HepG2 (cell line): ENCODE data around the gene ARAP1. TPM values are rescaled to one million over a fixed set of nuclear protein-coding genes. Genes with fewer than 3 reads are reported as not detected.

Experiments
- ATF5 ChIP-seq: sonication (generic); formaldehyde crosslinking; IDR thresholded peaks from 2 replicates; pipeline ENCODE4 v1.4.0; 2020; ENCODE audit warnings: mild to moderate bottlenecking, low read depth, missing genetic modification reagents
- HMG20B ChIP-seq: conservative IDR thresholded peaks from 2 replicates; pipeline ENCODE4 v1.6.1; 2016; ENCODE audit warnings: missing genetic modification reagents, missing compliant biosample characterization
- HNRNPLL ChIP-seq: fragments of 200-400 bp; formaldehyde crosslinking; IDR thresholded peaks from 2 replicates; pipeline ENCODE4 v1.6.1; 2017; ENCODE audit warnings: mild to moderate bottlenecking, low read depth, low read length; ENCODE audit not compliant: poor library complexity, severe bottlenecking
- IRX3 ChIP-seq: sonication (generic); formaldehyde crosslinking; IDR thresholded peaks from 2 replicates; pipeline ENCODE4 v1.8.1; 2023; ENCODE audit warnings: mild to moderate bottlenecking, low read depth, missing genetic modification reagents, borderline replicate concordance
- MIER2 ChIP-seq: IDR thresholded peaks from 2 replicates; pipeline ENCODE4 v1.6.1; 2016; ENCODE audit warnings: missing biosample characterization, missing genetic modification reagents
- PLRG1 ChIP-seq: fragments of 450-650 bp; conservative IDR thresholded peaks from 2 replicates; pipeline ENCODE4 v1.6.1; 2016
- SAP130 ChIP-seq: IDR thresholded peaks from 2 replicates; pipeline ENCODE4 v1.6.1; 2016; ENCODE audit warnings: low read depth
- TERF1 ChIP-seq: sonication (generic); formaldehyde crosslinking; IDR thresholded peaks from 2 replicates; pipeline ENCODE4 v1.8.0; 2022; ENCODE audit warnings: mild to moderate bottlenecking, missing genetic modification reagents, moderate library complexity
- THRA ChIP-seq: sonication (generic); formaldehyde crosslinking; IDR thresholded peaks from 2 replicates; pipeline ENCODE4 v1.4.0; 2020; ENCODE audit warnings: missing genetic modification reagents, borderline replicate concordance
- TSC22D2 ChIP-seq: sonication (generic); formaldehyde crosslinking; IDR thresholded peaks from 2 replicates; pipeline ENCODE4 v1.5.1; 2020; ENCODE audit warnings: missing genetic modification reagents, mild to moderate bottlenecking, borderline replicate concordance
- YEATS4 ChIP-seq: sonication (generic); formaldehyde crosslinking; IDR thresholded peaks from 2 replicates; pipeline ENCODE4 v1.4.0; 2020; ENCODE audit warnings: missing genetic modification reagents, borderline replicate concordance
- ZBTB4 ChIP-seq: sonication (generic); formaldehyde crosslinking; IDR thresholded peaks from 2 replicates; pipeline ENCODE4 v1.4.0; 2020; ENCODE audit warnings: missing genetic modification reagents, mild to moderate bottlenecking, borderline replicate concordance
- ZMAT3 ChIP-seq: sonication (generic); formaldehyde crosslinking; conservative IDR thresholded peaks from 2 replicates; pipeline ENCODE4 v1.7.0; 2021; ENCODE audit warnings: missing genetic modification reagents
- ZNF276 ChIP-seq: sonication (generic); formaldehyde crosslinking; IDR thresholded peaks from 2 replicates; pipeline ENCODE4 v1.4.0; 2020; ENCODE audit warnings: mild to moderate bottlenecking, low read depth, missing genetic modification reagents
- ZNF362 ChIP-seq: sonication (generic); formaldehyde crosslinking; IDR thresholded peaks from 2 replicates; pipeline ENCODE4 v1.4.0; 2020; ENCODE audit warnings: missing genetic modification reagents, mild to moderate bottlenecking, borderline replicate concordance
- ZNF543 ChIP-seq: sonication (generic); formaldehyde crosslinking; IDR thresholded peaks from 2 replicates; pipeline ENCODE4 v1.4.0; 2020; ENCODE audit warnings: mild to moderate bottlenecking, missing genetic modification reagents
- ZNF598 ChIP-seq: sonication (generic); formaldehyde crosslinking; IDR thresholded peaks from 2 replicates; pipeline ENCODE4 v1.5.1; 2020; ENCODE audit warnings: mild to moderate bottlenecking, missing genetic modification reagents, borderline replicate concordance
- ZNF607 ChIP-seq: sonication (generic); formaldehyde crosslinking; IDR thresholded peaks from 2 replicates; pipeline ENCODE4 v1.5.1; 2020; ENCODE audit warnings: missing genetic modification reagents, mild to moderate bottlenecking, borderline replicate concordance
- polyA plus RNA-seq, 8 experiments: library from polyadenylated mRNA; depleted of rRNA in 3 of 8; stranded (reverse) in 7 of 8; unstranded in 1 of 8; fragments of >200 nt; fragmentation: Illumina TruSeq in 4 of 8; extraction: Trizol in 4 of 8; gene quantifications; 2 replicates each; pipeline versions ENCODE4 v1.2.1 to v1.2.3, GENCODE V29; 2011 to 2016; ENCODE audit warnings: low read depth in 4 of 8, missing spikeins in 1 of 8, mixed read lengths in 1 of 8; ENCODE audit not compliant: insufficient read depth in 1 of 8
- total RNA-seq, 5 experiments: library from RNA; depleted of rRNA; stranded (reverse); fragments of >200 nt; fragmentation: Illumina TruSeq; extraction: Trizol; gene quantifications; 2 replicates each; pipeline ENCODE4 v1.2.3, GENCODE V29; 2016; ENCODE audit warnings: low read depth in 1 of 5

ARAP1 gene
- total and polyA plus RNA-seq, 2 of the 13 experiments (the other 11 are each of a cell fraction or from before 2014, with no cell fraction given) = 43.2 to 55.5 TPM

GRCh38 chr11:72787216-72788104, 35.3 kb upstream of the ARAP1 start (continued):
- no peak for TF ChIP-seq TERF1
- TF ChIP-seq PLRG1 = no peak
- no peak for TF ChIP-seq ZBTB4 (CRISPR knock-in tag)
- TF ChIP-seq ZNF276 (CRISPR knock-in tag) = peak; percentile 75; the same call in 1 of the 2 replicates
- peak; percentile 88; the same call in 1 of the 2 replicates for TF ChIP-seq ZNF543 (CRISPR knock-in tag)
- TF ChIP-seq YEATS4 (CRISPR knock-in tag) = no peak
- 0 out of 2 replicates have a peak, but pooled peaks have one; percentile 52 for TF ChIP-seq HMG20B (CRISPR knock-in tag)
- TF ChIP-seq ATF5 (CRISPR knock-in tag) = no peak
- no peak for TF ChIP-seq IRX3 (CRISPR knock-in tag)
- TF ChIP-seq ZNF362 (CRISPR knock-in tag) = 0 out of 2 replicates have a peak, but pooled peaks have one; percentile 50
- no peak for TF ChIP-seq MIER2 (CRISPR knock-in tag)
- 0 out of 2 replicates have a peak, but pooled peaks have one; percentile 20 for TF ChIP-seq THRA (CRISPR knock-in tag)
- TF ChIP-seq TSC22D2 (CRISPR knock-in tag) = no peak
- peak; percentile 53; the same call in 1 of the 2 replicates for TF ChIP-seq ZNF607 (CRISPR knock-in tag)
- TF ChIP-seq SAP130 (CRISPR knock-in tag) = peak; percentile 89
- TF ChIP-seq ZNF598 (CRISPR knock-in tag) = no peak
- no peak; the same call in 1 of the 2 replicates for TF ChIP-seq ZMAT3 (CRISPR knock-in tag)
- TF ChIP-seq HNRNPLL = peak; percentile 19
